ENCODE data around the gene MRGPRE.

MRGPRE gene

DNA sequence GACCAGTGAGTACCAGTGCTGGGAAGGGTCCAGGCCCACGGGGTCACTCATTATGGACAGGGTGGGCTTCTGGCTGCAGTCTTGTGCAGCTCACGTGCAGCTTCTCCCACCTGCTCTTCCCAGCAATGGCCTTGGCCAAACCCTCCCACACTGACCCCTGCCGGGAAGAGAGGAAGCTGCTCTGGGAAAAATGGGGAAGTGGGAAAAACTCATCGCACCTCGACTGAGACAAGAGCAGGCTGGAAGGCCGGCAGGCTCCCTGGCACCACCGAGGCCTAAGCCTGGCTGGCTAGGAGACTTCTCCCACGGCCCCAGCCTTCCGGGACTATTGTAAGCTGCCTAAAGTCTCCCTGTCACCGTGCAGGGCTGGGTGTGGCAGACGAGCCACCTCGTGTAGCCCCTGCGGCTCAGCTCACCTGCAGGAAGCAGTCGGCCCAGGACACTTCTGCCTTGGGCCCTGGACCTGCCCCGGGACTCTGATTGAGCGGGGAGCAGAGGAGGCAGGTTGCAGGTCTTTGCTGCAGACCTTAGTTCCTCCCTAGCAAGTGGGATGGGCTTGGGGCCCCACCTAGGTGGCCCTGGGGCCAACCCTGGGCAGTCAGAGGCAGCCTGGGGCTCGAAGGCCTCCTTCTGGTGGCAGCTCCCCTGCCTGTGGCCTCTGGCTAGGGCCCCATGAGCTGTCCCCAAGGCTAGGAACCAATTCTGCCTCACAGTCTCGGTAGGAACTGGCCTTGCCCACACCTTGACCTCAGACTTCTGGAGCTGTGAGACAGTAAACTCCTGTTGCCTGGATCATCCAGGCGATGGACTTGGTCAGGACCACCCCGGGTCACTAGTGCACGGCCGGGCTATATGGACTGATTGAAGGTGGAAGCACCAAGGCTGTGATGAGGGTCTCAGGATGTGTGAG, 36.7 kb downstream of the MRGPRE start:
- H3K4me3 ChIP-seq (ENCODE audit: low read length): no peak overlapping the region
- TF ChIP-seq, protein P1, sequence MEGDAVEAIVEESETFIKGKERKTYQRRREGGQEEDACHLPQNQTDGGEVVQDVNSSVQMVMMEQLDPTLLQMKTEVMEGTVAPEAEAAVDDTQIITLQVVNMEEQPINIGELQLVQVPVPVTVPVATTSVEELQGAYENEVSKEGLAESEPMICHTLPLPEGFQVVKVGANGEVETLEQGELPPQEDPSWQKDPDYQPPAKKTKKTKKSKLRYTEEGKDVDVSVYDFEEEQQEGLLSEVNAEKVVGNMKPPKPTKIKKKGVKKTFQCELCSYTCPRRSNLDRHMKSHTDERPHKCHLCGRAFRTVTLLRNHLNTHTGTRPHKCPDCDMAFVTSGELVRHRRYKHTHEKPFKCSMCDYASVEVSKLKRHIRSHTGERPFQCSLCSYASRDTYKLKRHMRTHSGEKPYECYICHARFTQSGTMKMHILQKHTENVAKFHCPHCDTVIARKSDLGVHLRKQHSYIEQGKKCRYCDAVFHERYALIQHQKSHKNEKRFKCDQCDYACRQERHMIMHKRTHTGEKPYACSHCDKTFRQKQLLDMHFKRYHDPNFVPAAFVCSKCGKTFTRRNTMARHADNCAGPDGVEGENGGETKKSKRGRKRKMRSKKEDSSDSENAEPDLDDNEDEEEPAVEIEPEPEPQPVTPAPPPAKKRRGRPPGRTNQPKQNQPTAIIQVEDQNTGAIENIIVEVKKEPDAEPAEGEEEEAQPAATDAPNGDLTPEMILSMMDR (conservative IDR thresholded peaks at IDR 0.05; ENCODE audit: low read depth, low read length): peak; percentile 57
- DNase-seq (ENCODE audit: low read depth): no peak

DNA sequence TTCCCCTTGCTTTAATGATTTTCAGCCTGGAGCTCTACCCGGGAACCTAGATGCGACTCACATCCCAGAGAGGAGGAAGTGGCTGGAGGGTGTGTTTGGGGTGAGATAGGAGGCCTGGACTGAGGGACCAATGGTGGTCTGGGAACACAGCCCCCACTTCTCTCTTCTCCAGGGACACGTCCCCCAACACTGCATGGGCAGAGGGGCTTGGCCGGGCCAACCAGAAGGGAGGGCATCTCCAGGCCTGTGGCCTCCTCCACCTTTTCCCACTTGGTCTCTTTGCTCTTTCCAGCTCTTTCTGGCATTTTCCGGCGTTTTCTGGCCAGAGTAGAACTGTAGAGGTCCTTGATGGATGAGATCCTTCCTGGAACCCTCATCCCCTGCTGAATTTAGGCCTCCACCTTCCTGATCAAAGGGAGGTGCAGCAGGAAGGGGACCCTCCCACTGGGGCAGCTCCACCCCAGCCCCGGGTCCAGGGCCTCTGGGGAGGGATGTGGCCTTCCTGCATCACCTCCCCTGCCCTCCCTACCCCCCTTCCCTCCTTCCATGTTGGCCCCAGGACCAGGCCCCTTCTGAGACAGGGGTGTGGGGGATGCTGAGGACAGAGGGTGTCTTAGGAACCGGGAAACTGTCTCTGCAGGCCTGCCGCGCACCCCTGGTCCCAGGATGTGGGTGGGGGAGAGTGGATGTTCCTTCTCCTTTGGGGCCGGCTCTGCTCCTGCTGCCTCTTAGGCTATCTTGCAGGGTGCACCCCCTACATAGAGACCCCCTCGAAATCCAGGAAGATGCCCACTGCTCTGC, 38.0 kb downstream of the MRGPRE start:
- TF ChIP-seq, protein P1 (conservative IDR thresholded peaks at IDR 0.05; ENCODE audit: low read depth, low read length): no peak
- DNase-seq (ENCODE audit: low read depth): no peak
- H3K4me3 ChIP-seq (ENCODE audit: low read length): no peak overlapping the region

DNA sequence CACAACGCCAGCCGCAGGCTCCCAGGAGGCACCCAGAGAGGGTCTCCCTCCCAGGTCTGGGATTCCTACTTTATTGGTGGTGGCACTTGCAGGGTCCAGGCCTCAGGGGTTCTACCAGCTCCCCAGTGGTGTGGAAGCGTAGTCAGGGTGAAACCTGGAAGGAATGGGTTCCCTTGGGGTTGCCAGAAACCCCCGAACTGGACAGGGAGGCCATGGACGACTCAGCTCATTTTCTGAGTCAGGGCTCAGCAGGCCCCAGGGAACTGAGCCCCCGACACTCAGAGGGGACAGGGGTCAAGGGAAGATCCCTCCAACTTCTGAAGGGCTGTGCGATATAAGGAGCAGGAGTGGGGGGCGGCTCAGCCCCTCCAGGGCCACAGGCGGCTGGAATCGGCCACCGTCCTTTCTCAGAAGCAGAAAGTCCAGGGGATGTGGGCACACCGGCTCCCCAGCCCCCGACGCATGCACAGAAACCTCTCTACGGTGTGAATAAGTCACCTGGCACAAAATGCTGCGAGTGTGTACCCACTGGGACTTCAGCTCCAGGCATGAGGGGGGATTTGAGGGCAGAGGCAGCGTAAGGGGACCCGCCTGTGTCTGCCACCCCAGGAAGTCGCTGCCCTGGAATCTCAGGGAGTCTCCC, 38.7 kb downstream of the MRGPRE start:
- H3K4me3 ChIP-seq (ENCODE audit: low read length): no peak overlapping the region
- TF ChIP-seq, protein P1 (conservative IDR thresholded peaks at IDR 0.05; ENCODE audit: low read depth, low read length): no peak
- DNase-seq (ENCODE audit: low read depth): no peak

DNA sequence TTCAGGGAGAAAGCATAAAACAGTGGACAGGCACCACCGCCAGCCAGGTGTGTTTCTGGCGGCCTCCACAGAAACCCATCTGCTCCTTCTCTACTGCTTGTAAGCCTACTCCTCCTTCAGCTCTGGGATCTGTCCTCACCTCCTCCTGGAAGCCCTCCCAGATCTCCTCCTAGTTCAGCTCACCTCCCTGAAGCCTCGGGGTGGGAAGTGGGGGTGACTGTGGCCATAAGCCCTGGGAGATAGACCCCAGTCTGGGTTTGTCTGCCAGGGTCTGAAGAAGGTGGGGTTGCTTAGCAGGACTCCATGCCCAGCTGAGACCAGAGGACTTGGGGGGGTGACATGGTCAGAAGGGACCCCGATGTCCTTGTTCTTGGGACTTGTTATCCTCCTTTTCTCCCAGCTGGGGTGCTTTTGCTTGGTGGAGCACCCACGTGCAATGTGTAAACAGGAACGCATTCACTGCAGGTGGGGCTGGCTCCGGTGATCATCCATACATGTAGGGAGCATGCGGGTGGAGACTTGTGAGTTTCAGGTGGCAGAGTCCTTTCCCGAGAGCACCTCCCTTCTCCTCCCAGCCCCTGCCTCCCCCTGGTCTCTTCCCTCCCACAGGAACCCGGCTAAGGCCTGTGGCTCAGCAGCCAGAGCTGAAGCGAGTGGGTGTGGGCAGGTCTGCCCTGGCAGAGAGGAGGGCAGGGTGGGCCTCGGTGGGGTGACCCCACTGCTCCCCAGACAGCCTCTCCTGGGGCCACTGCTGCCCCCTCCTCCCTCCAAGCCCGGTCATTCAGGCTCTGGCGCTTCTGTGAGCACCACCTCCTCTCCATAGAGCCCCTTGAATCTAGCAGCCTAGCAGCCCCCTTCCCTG, 39.5 kb downstream of the MRGPRE start:
- H3K4me3 ChIP-seq (ENCODE audit: low read length): no peak overlapping the region
- DNase-seq (ENCODE audit: low read depth): no peak
- TF ChIP-seq, protein P1 (conservative IDR thresholded peaks at IDR 0.05; ENCODE audit: low read depth, low read length): no peak

- TF ChIP-seq, protein P1 (conservative IDR thresholded peaks at IDR 0.05; ENCODE audit: low read depth, low read length): no peak
- no peak for DNase-seq (ENCODE audit: low read depth)
- no peak overlapping the region for H3K4me3 ChIP-seq (ENCODE audit: low read length)
Measured at GRCh38 chr11:3191586-3192324, 40.5 kb downstream of the MRGPRE start.

DNA sequence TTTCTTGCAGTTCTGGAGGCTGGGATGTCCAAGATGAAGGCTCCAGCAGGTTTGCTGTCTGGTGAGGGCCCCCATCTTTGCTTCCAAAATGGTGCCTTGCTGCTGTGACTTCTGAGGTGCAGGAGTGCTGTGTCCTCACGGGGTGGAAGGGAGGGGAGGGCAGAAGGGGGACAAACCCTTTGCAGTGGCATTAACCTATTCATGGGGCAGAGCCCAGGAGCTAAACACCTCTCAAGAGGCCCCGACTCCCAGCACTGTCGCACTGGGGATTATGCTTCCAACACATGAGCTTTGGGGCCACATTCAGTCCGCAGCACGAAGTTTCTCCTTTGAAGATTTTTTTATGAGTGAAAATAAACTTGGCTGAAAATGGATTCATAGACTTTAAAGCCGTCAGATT, 41.6 kb downstream of the MRGPRE start:
- no peak overlapping the region for H3K4me3 ChIP-seq (ENCODE audit: low read length)
- DNase-seq (ENCODE audit: low read depth): no peak
- TF ChIP-seq, protein P1 (conservative IDR thresholded peaks at IDR 0.05; ENCODE audit: low read depth, low read length): no peak
